Stimulated activated CD4-positive, alpha-beta T cell treated with anti-CD3 and anti-CD28 coated beads, Interleukin-4, amount 100 ng/mL, for 4 hours (primary cell): ENCODE measurements around the gene CCDC187.

Source experiments
- DNase-seq, 2 experiments: peaks; one replicate each; pipeline ENCODE4 v3.0.0-alpha.2; 2020

Gene CCDC187

DNA sequence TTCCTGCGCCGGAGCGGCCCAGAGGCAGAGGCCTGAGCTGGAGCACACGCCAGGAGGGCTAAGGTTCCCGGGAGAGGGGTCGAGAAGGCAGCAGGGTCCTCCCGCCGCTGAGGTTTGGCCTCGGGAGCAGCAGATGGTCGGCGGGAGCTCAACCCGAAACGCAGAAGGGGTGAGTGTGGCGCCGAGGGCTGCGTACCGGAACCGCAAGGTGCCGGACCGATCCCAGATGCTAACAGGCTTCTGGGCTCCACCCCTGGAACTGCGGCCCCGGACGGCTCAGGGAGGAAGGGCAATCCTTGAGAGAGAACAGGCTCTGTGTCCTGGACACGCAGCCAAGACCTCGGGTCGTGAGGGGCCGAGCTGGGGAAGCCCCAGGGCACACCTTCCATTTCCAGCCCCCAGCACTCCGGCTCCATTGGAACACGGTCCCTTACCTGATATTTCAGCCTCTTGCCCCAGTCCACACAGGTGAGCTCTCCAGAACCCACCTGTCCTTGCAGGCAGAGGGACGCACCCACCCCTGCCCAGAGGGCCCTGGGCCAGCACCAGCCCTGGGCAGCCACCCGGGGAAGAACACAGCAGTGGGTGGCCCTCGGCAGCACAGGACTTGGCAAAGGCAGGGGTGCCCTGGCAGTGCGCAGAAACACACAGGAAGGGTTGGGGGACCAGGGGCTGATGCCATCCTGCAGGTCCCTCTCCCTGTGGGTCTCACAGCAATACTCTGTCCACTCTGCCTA, 100.3 kb downstream of the CCDC187 start:
- DNase-seq = no peak

DNA sequence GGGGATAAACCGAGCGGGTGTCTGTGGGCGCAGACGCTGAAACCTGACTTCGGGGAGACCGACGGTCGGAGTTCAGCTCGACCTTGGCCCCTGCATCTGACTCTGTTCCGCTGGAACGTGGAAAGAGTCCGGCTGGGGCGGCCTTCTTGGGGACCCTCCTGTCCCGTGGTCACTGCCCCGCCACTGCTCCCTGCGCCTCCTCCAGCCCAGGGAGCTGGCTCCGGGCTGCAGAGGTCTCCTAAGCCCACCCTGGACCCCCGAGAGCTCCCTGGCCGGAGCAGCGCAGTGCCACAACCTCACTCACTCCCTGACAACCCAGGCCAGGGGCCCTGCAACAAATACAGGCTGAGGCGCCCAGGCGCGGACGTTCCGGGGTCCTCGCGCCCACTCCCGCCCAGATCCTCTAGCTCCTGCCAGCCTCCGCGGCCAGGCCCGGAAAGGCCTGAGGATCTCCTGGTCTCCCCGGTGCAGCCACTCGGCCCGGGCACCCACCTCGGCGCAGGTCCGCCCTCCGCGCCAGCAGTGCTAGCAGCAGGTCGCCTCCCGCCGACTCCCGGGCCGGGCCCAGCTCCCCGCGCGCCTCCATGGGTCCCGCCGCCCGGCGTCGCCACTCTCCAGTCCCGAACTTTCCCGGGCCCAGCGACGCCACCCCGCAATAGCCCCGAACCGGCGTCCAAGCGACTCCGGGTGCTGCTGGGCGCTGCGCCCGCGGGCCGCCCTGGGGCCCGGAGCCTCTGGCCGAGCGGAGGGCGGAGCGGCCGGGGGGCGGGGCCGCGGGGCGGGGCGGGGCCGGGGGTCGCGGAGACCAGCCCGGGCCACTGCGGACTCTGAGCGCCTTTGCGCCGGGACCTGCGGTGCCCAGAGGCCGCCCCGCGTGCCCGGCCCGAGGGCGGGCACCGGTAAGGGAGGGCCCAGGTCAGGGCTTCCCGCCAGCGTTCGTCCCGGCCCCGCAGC, 101.2 kb downstream of the CCDC187 start:
- no peak for DNase-seq

DNA sequence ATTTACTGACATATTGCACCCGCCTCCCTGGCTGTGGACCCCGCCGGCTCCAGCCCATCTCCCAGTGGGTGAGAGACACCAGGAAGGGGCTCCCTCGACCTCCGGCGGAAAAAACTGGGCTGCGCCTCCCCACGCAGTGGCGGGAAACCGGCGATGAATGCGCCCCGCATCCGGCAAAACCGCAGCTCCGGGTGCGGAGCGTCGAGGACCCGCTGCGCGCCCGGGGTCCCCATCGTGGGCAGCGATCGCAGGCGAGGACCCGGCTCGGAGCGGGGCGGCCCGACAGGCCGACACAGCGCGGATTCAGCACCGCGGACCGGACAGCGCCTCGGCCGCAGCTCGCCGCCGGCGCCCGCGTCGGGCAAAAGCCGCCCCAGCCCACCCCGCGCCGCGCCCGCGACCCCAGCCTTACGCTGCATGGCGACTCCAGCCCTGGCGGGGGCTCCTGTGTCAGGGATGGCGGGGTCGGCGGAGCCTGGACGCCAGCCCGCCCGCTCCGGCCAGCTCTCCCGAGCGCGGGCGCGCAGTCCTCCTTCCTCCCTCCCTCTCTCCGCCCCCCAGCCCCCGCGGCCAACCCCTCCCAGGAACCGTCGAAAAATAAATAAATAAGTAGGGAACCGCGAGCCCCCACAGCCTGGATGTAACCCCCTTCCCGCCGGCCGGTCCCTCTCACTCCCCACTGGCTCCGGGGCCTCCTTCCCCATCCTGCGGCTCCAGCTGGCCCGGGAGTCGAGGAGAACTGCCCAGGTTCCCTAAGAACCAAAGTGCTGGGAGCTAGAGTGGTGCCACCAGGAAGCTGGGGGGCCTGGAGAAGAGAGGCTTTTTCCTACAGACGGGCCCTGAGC, 102.1 kb downstream of the CCDC187 start:
- no peak for DNase-seq

DNA sequence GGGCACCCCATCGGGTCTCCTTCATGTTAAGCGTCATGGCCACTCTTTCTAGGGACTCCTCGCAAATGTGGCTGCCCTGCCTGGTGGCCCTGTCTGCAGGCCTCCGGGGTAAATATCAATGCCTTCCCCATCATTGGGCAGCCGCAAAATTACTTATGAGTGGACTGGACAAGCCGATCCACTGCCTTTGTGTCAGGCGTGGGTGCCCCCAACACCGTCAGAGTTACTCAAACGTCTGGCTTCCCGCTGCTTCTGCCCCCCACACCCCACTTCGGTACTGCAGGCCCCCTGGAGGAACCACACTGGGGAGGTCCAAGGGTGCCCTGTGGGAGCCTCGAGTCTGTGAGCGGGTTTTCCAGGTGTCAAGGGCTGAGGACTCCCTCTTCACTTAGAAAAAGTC, 102.7 kb downstream of the CCDC187 start:
- DNase-seq = no peak

DNA sequence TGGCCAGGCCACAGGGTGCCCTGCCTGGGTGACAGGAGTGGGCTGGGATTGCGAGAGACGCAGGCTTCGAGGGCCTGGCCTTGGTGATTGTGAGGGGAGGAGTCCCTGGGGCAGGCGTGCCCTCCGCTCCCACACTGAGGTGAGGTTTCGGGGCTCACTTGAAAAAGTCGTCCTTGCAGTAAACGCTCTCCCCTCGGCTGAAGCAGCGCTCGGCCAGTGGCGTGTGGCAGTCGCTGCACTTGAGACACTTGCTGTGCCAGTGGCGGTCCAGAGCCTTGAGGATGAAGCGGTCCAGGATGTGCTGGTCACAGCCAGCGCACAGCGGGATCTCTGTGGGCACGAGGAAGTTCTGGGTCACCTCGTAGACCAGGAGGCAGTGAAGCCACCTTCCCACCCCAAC, 103.5 kb downstream of the CCDC187 start:
- no peak for DNase-seq
